Measurements from ENCODE around the gene GDI1. TPM values are rescaled to one million over a fixed set of nuclear protein-coding genes. Genes with fewer than 3 reads are reported as not detected.

Gene GDI1
- polyA plus RNA-seq, 3 donors = 15.8 to 398 (median 21.3) TPM

GRCh38 chrX:154426916-154427770 is 9.8 kb upstream of the GDI1 start:
- H3K4me3 Mint-ChIP-seq = peak overlapping the region; percentile 81 to 84
- H3K4me2 ChIP-seq (replicated peaks; ENCODE audit: extremely low read depth, low read length, poor library complexity, severe bottlenecking) = peak overlapping the region; percentile 12
- H3K9ac ChIP-seq (ENCODE audit: insufficient read depth, low read length, poor library complexity, severe bottlenecking) = no peak overlapping the region
- H3K36me3 Mint-ChIP-seq = peaks cover under 1 to 5% of the 10 kb centered on the region in 2 donors
- peaks cover 0 to 2% (median 0%) of the 10 kb centered on the region in 3 donors for H3K27me3 Mint-ChIP-seq (ENCODE audit: low read depth in 3 of 3)
- H3K4me3 ChIP-seq (replicated peaks in 1 of 3; ENCODE audit: low read depth in 2 of 3, low read length in 3 of 3) = peak overlapping the region in 1 of 3 experiments; percentile 87
- peak overlapping the region; percentile 78 for H3K27ac ChIP-seq (ENCODE audit: low read depth in 1 of 2, low read length in 2 of 2)
- peaks cover 50% of the 10 kb centered on the region for H3K4me1 Mint-ChIP-seq
- H4K20me1 ChIP-seq (ENCODE audit: insufficient read depth, low read length) = no peaks in the 10 kb centered on the region
- peak; percentile 34 to 72 (median 50) for DNase-seq
- H3K27ac Mint-ChIP-seq = peak overlapping the region; percentile 30 to 99 (median 90)
- H3K36me3 ChIP-seq (replicated peaks in 1 of 2; ENCODE audit: control insufficient read depth in 1 of 2, insufficient read depth in 2 of 2, low read length in 2 of 2) = peaks cover under 1 to 1% of the 10 kb centered on the region in 2 donors
- TF ChIP-seq CTCF (IDR thresholded peaks at IDR 0.05) = no peak
- H3K27me3 ChIP-seq (ENCODE audit: control insufficient read depth in 2 of 2, insufficient read depth in 2 of 2, low read length in 2 of 2) = no peaks in the 10 kb centered on the region
- 100% methylated on average over 1 of the region's 13 CpGs for WGBS (ENCODE audit: insufficient coverage)
- intact Hi-C loops (cut with micrococcal nuclease) = loop anchor here in 1 of 2 donors (2.0 kb wide), 1 partner anchor 14 kb away; no protein-coding TSS in a partner anchor
- no peaks in the 10 kb centered on the region for H3K9me3 ChIP-seq (replicated peaks in 1 of 2; ENCODE audit: control insufficient read depth in 1 of 2, insufficient read depth in 1 of 2, low read length in 2 of 2)
- peaks cover 36% of the 10 kb centered on the region for H3K79me2 ChIP-seq (ENCODE audit: insufficient read depth, low read length)
- peaks cover 49 to 64% of the 10 kb centered on the region in 2 donors for H3K4me1 ChIP-seq (ENCODE audit: control insufficient read depth in 1 of 2, insufficient read depth in 2 of 2, low read length in 2 of 2)
- H3K9me3 Mint-ChIP-seq = peaks cover 0 to 21% (median 5%) of the 10 kb centered on the region in 7 donors
- no peak overlapping the region for H2AFZ ChIP-seq (ENCODE audit: insufficient read depth, low read depth, low read length, poor library complexity, severe bottlenecking)

DNA sequence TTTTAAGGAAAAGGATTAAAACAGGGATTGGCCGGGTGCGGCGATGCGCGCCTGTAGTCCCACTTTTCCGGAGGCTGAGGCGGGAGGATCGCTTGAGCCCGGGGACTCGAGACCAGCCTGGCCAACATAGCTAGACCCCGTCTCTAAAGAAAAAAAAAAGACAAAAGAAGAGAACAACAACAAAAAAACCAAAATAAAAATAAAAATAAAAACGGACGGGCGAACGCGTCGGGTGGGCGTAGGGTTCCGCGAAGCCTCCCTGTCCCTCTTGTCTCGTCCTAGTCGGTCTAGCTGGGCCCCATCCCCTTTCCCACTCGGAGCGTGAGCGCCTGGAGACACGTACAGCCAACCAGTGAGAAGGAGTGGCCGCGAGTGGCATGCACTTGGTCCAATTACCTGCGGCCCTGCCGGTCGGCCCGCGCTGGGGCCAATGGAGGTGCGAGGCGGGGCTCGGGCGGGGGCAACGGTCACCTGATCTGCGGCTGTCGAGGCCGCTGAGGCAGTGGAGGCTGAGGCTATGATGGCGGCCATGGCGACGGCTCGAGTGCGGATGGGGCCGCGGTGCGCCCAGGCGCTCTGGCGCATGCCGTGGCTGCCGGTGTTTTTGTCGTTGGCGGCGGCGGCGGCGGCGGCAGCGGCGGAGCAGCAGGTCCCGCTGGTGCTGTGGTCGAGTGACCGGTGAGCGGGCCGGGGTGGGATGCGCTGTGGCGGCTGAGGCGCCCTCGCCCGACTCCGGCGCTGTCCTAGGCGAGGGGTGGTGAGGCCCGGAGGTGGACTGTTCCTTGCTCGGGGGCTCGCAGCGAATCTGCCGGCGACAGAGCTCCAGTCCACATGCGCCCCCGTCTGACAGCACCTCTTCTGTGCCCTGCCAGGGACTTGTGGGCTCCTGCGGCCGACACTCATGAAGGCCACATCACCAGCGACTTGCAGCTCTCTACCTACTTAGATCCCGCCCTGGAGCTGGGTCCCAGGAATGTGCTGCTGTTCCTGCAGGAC is 8.5 kb upstream of the GDI1 start, which contains the start of gene ATP6AP1:
Gene ATP6AP1, plus strand, starts transcription at position 502 of the 996 bp plus-strand sequence. Its CDS starts 16 bp downstream, at position 518.
- peak; percentile 87 to 92 (median 89) for DNase-seq
- TF ChIP-seq CTCF (IDR thresholded peaks at IDR 0.05) = no peak
- 8% methylated on average over 60 of the region's 87 CpGs for WGBS (ENCODE audit: insufficient coverage)

More for the DNA sequence above, 8.5 kb upstream of the GDI1 start, which contains the start of gene ATP6AP1:
- Histone ChIP-seq H2AFZ (ENCODE audit: insufficient read depth, low read depth, low read length, poor library complexity, severe bottlenecking) (peak within 1 kb of the TSS; percentile 39), H3K27ac (ENCODE audit: low read depth in 1 of 2, low read length in 2 of 2) (peak within 1 kb of the TSS; percentile 78 to 92), H3K4me1 (ENCODE audit: control insufficient read depth in 1 of 2, insufficient read depth in 2 of 2, low read length in 2 of 2) (peaks cover 50 to 67% of the 10 kb centered on the region in 2 donors), H3K4me3 (replicated peaks in 1 of 3; ENCODE audit: low read depth in 2 of 3, low read length in 3 of 3) (peak within 1 kb of the TSS; percentile 78 to 87 (median 79)), H4K20me1 (ENCODE audit: insufficient read depth, low read length) (no peaks in the 10 kb centered on the region), H3K36me3 (replicated peaks in 1 of 2; ENCODE audit: control insufficient read depth in 1 of 2, insufficient read depth in 2 of 2, low read length in 2 of 2) (peaks cover 13 to 14% of the 10 kb centered on the region in 2 donors), H3K9ac (ENCODE audit: insufficient read depth, low read length, poor library complexity, severe bottlenecking) (peak within 1 kb of the TSS; percentile 76), H3K27me3 (ENCODE audit: control insufficient read depth in 2 of 2, insufficient read depth in 2 of 2, low read length in 2 of 2) (no peaks in the 10 kb centered on the region), H3K79me2 (ENCODE audit: insufficient read depth, low read length) (peaks cover 43% of the 10 kb centered on the region), H3K9me3 (replicated peaks in 1 of 2; ENCODE audit: control insufficient read depth in 1 of 2, insufficient read depth in 1 of 2, low read length in 2 of 2) (no peaks in the 10 kb centered on the region), H3K4me2 (replicated peaks; ENCODE audit: extremely low read depth, low read length, poor library complexity, severe bottlenecking) (peak within 1 kb of the TSS; percentile 82)
- H3K4me1 Mint-ChIP-seq = peaks cover 51% of the 10 kb centered on the region
- H3K27me3 Mint-ChIP-seq (ENCODE audit: low read depth in 3 of 3) = peaks cover 0 to 2% (median 0%) of the 10 kb centered on the region in 3 donors
- intact Hi-C loops (cut with micrococcal nuclease) = no loop called here
- H3K9me3 Mint-ChIP-seq = peaks cover 0 to 21% (median 5%) of the 10 kb centered on the region in 7 donors
- peak within 1 kb of the TSS; percentile 90 to 99 (median 95) for H3K27ac Mint-ChIP-seq
- H3K36me3 Mint-ChIP-seq = peaks cover 12 to 15% of the 10 kb centered on the region in 2 donors
- peak within 1 kb of the TSS; percentile 81 to 84 for H3K4me3 Mint-ChIP-seq
